ENCODE results near the gene JPT2. TPM values are rescaled to one million over a fixed set of nuclear protein-coding genes. Genes with fewer than 3 reads are reported as not detected.
"Not testable (repeated sequence)": the region's sequence is repeated elsewhere in the genome, so short reads cannot be mapped to it uniquely, and the experiment has no call there.

Gene JPT2
- total and polyA plus RNA-seq, 8 donors: 64.8 to 79.5 (median 72.3) TPM

- Histone ChIP-seq H3K4me1 (no peaks in the 10 kb centered on the region), H3K27me3 (no peaks in the 10 kb centered on the region), H3K9me3 (no peaks in the 10 kb centered on the region), H3K36me3 (peaks cover 0 to 82% of the 10 kb centered on the region in 2 donors), H3K4me3 (no peak overlapping the region), H3K27ac (no peak overlapping the region)
- intact Hi-C loops (cut with DNase I): no loop called here
- DNase-seq: no peak
- no peak for ATAC-seq
- no peak for TF ChIP-seq CTCF (IDR thresholded peaks at IDR 0.05)
These were observed 53.0 kb downstream of the JPT2 start for GRCh38 chr16:1731073-1731472.

GRCh38 chr16:1731603-1732002 lies 53.5 kb downstream of the JPT2 start:
- peaks cover 0 to 77% of the 10 kb centered on the region in 2 donors for H3K36me3 ChIP-seq
- no peak overlapping the region for H3K27ac ChIP-seq
- no peak for TF ChIP-seq CTCF (IDR thresholded peaks at IDR 0.05)
- H3K27me3 ChIP-seq: no peaks in the 10 kb centered on the region
- H3K4me1 ChIP-seq: no peaks in the 10 kb centered on the region
- intact Hi-C loops (cut with DNase I): no loop called here
- ATAC-seq (no peak), DNase-seq (no peak)
- H3K9me3 ChIP-seq: no peaks in the 10 kb centered on the region
- no peak overlapping the region for H3K4me3 ChIP-seq

GRCh38 chr16:1732071-1732470 lies 54.0 kb downstream of the JPT2 start:
- Histone ChIP-seq H3K4me1 (no peaks in the 10 kb centered on the region), H3K9me3 (no peaks in the 10 kb centered on the region), H3K36me3 (peaks cover 0 to 74% of the 10 kb centered on the region in 2 donors), H3K4me3 (no peak overlapping the region), H3K27me3 (no peaks in the 10 kb centered on the region), H3K27ac (no peak overlapping the region)
- intact Hi-C loops (cut with DNase I): no loop called here
- DNase-seq: no peak
- ATAC-seq: no peak
- TF ChIP-seq CTCF (IDR thresholded peaks at IDR 0.05): no peak

GRCh38 chr16:1732551-1732987 lies 54.5 kb downstream of the JPT2 start:
- H3K4me1 ChIP-seq; H3K9me3 ChIP-seq; H3K27ac ChIP-seq; DNase-seq; ATAC-seq; intact Hi-C loops (cut with DNase I); H3K27me3 ChIP-seq; H3K4me3 ChIP-seq: not testable (repeated sequence)
- peaks cover 0 to 70% of the 10 kb centered on the region in 2 donors for H3K36me3 ChIP-seq

- ATAC-seq: no peak
- Histone ChIP-seq H3K27me3 (no peaks in the 10 kb centered on the region), H3K4me3 (no peak overlapping the region), H3K4me1 (no peaks in the 10 kb centered on the region), H3K27ac (no peak overlapping the region), H3K9me3 (no peaks in the 10 kb centered on the region), H3K36me3 (peaks cover 0 to 57% of the 10 kb centered on the region in 2 donors)
- TF ChIP-seq CTCF (IDR thresholded peaks at IDR 0.05): no peak
- DNase-seq: no peak
- intact Hi-C loops (cut with DNase I): no loop called here
These were observed 56.0 kb downstream of the JPT2 start for GRCh38 chr16:1734123-1734522.

GRCh38 chr16:1734816-1735215 lies 56.7 kb downstream of the JPT2 start:
- no peak overlapping the region for H3K4me3 ChIP-seq
- peaks cover 0 to 51% of the 10 kb centered on the region in 2 donors for H3K36me3 ChIP-seq
- no peaks in the 10 kb centered on the region for H3K27me3 ChIP-seq
- TF ChIP-seq CTCF (IDR thresholded peaks at IDR 0.05): no peak
- no peaks in the 10 kb centered on the region for H3K9me3 ChIP-seq
- ATAC-seq (no peak), DNase-seq (no peak)
- intact Hi-C loops (cut with DNase I): no loop called here
- no peaks in the 10 kb centered on the region for H3K4me1 ChIP-seq
- no peak overlapping the region for H3K27ac ChIP-seq

All from left lung (tissue), 10 donors.